GM12865 (cell line): ENCODE measurements around the gene TNIP2.
"Not testable (repeated sequence)": the region's sequence is repeated elsewhere in the genome, so short reads cannot be mapped to it uniquely, and the experiment has no call there.

Source experiments
- DNase-seq: peaks from one replicate; pipeline ENCODE4 v3.0.0; 2010; ENCODE audit warnings: low read depth
- H3K4me3 ChIP-seq: 2 replicates; pipeline ENCODE4 v1.5.1; 2011; ENCODE audit warnings: mild to moderate bottlenecking, low read depth, low read length, control low read depth
- TF ChIP-seq, protein P1 (sequence below): IDR thresholded peaks from 2 replicates; pipeline ENCODE4 v1.5.1; 2011; ENCODE audit warnings: low read length, control low read depth, low read depth, inconsistent platforms; ENCODE audit not compliant: insufficient read depth; ENCODE audit errors: missing control alignments

The TNIP2 gene

DNA sequence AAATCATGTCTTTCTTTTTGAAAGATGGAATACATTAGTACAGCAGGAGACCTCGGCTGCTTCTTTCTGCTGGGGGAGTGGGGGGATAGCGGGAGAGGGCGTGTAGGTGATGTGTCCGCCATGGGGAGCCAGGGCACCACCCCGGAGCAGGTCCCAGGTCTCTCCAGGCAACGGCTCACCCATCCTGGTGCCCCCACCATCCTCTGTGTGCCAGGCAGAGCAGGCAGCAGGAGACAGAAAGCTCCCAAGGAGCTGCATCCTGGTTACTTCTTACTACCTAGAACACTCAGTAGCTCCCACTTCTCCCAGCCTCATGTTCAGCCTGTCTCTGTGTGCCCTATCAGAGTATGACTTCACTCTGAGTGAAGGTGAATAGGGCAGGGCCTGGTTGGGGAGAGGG is 23.6 kb downstream of the TNIP2 start:
- TF ChIP-seq, protein P1, sequence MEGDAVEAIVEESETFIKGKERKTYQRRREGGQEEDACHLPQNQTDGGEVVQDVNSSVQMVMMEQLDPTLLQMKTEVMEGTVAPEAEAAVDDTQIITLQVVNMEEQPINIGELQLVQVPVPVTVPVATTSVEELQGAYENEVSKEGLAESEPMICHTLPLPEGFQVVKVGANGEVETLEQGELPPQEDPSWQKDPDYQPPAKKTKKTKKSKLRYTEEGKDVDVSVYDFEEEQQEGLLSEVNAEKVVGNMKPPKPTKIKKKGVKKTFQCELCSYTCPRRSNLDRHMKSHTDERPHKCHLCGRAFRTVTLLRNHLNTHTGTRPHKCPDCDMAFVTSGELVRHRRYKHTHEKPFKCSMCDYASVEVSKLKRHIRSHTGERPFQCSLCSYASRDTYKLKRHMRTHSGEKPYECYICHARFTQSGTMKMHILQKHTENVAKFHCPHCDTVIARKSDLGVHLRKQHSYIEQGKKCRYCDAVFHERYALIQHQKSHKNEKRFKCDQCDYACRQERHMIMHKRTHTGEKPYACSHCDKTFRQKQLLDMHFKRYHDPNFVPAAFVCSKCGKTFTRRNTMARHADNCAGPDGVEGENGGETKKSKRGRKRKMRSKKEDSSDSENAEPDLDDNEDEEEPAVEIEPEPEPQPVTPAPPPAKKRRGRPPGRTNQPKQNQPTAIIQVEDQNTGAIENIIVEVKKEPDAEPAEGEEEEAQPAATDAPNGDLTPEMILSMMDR, result no peak
- H3K4me3 ChIP-seq, result no peak overlapping the region
- DNase-seq, result no peak

- no peak for DNase-seq
- TF ChIP-seq, protein P1, result no peak
- H3K4me3 ChIP-seq, result no peak overlapping the region
Observed at GRCh38 chr4:2731907-2732317, 24.2 kb downstream of the TNIP2 start.

- TF ChIP-seq, protein P1, result no peak
- no peak for DNase-seq
- no peak overlapping the region for H3K4me3 ChIP-seq
Observed at GRCh38 chr4:2729533-2729875, 26.6 kb downstream of the TNIP2 start.

- TF ChIP-seq, protein P1, result no peak
- no peak for DNase-seq
- H3K4me3 ChIP-seq, result no peak overlapping the region
Observed at GRCh38 chr4:2728806-2729532, 27.2 kb downstream of the TNIP2 start.

DNA sequence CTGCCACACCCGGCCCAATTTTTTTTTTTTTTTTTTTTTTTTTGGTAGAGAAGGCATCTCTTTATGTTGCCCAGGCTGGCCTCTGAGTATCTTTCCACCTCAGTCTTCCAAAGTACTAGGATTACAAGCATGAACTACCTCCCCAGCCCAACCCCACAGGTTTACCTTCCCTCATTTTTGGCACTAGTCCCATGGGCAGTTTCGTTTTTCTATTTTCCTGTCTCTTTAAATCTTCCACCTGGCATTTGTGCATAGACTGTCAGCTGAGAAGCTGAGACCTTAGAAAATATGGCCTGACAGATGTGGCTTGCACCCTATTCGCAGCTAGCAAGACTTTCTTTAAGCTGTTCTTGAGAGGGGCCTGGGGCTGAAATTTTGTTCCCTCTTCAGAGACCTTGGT is 27.9 kb downstream of the TNIP2 start:
- H3K4me3 ChIP-seq, result no peak overlapping the region
- no peak for DNase-seq
- TF ChIP-seq, protein P1, result no peak

DNA sequence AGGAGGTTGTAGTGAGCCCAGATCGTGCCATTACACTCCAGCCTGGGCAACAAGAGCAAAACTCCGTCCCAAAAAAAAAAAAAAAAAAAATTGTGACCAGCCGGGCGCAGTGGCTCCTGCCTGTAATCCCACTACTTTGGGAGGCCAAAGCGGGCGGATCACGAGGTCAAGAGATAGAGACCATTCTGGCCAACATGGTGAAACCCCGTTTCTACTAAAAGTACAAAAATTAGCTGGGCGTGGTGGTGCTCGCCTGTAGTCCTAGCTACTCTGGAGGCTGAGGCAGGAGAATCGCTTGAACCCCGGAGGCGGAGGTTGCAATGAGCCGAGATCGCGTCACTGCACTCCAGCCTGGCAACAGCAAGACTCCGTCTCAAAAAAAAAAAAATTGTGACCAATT is 29.3 kb downstream of the TNIP2 start:
- DNase-seq, H3K4me3 ChIP-seq: not testable (repeated sequence)

DNA sequence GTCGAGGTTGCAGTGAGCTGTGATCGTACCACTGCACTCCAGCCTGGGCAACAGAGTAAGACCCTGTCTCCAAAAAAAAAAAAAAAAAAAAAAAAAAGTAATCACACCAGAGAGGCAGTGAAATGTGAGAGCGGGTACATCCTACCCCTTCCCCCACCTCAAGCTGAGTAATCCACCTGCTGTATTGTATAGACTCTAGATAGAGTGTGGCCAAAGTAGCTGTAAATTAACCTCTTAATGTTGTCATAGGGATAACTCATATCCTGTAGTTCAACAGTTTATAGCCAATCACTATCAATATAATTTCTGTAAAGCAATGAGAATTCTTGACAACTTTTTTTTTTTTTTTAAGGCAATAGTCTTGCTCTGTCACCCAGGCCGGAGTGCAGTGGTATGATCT is 30.8 kb downstream of the TNIP2 start:
- no peak for DNase-seq
- TF ChIP-seq, protein P1, result no peak
- H3K4me3 ChIP-seq, result no peak overlapping the region
